Germinal center (tissue), 1 donor: Measurements from ENCODE around the gene TNPO1.
"Not testable (repeated sequence)": the region's sequence is repeated elsewhere in the genome, so short reads cannot be mapped to it uniquely, and the experiment has no call there.

Source experiments
- DNase-seq: peaks from one replicate; pipeline ENCODE4 v3.0.0; 2012; ENCODE audit warnings: mixed read lengths, low spot score

The TNPO1 gene

DNA sequence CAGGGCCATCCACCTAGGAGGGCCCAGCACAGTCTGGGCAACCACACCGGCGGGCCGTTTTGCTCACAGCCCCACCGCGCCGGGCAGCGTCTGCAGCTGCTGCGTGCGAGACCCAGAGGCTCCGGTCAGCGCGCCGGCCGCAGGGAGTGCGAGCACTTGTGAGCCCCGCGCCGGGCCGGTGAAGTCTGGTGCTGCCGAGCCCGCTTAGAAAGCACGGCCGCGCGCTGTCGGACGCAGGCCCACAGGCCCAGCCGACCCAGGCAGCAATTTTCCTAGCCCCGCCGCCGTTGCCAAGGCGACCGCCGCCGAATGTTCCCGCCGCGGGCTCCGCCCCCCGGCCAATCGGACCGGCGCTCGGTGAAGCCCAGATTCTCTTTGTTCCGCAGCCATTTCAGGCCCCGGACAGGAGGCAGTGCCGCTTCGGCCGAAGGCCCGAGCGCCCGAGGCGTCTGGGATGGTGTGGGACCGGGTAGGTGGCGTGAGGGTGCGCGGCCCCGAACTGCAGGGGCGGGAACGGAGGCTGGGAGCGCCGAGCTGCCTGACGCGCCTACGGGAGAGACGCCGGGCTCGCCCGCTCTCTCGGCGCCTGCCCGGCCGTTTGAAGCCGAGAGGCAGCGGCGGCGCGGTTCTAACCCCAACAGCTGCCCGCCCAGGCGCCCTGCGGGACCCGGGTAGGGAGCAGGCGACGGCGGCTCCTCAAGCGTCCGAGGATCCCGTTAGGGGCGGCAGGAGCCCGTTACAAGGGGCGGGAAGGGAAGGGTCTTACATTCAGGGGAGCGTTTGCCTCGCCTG, at the start of gene TNPO1:
TSS of gene TNPO1 (plus strand) at position 378 of the 792 bp plus-strand sequence. CDS start at position 455, 77 bp downstream.
- peak; percentile 90 for DNase-seq

DNA sequence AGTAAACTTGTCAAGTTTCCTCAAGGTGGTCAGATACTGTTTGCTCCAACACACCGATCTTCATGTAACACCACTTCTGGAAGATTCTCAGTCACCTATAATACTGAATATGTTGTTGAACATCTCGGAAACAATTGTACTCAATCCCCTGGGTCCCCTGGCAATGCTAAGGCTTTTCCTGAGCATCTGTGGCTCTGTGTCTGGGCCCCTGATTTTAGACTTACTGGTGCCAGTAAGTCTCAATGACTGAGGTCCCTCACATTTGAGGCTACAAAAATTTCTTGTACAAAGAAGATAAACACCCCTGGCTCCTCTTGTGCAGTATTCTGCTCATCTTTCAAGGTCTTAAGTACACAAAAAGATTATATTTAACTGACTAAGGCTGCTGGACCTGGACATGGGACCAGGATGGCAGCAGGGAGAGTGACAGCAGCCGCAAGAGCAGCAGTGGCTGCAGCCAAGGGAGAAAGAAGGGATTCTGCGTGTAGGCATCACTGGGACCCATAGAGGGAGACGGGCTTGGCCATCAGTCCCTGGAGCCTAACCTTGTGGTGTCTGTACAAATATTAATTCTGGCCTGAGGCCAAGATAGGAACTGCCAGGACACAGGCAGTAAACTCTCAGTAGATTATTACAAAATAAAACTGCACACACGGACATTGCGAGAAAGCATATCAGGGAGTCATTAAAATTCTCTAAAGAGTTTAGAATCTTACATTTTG, 49.0 kb upstream of the TNPO1 start:
- no peak for DNase-seq

DNA sequence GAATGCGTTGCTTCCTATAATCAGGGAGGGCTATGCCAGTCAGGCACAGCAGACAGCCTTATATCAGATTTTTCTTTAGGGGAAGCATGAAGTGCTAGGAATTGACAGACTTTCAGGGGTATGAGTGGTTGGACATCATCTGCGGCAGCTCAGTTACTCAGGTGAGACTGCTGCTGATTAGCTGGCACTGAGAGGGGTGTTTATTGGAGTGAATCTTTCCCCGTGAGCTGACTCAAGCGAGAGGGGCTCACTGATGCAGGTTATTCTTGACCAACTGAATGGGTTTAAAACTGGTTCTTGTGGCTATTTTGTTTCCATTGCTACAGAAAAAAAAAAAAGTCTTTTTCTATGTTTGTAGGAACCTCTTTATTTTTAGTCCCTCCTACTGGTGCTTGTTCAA, 46.2 kb upstream of the TNPO1 start:
- no peak for DNase-seq

DNA sequence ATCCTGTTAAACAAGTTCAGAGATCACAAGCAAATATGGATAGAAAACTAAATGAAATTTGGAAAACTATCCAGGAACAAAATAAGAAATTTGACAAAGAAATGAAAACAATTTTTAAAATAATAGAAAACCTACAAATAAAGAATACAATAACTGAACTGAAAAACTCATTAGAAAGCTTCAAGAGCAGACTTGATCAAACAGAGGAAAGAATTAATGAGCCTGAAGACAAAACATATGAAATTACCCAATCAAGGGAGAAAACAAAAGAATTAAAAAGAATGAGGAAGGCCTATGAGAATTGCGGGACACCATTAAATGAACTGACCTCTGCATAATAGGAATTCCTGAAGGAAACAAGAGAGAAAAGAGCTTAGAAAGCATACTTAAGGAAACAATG, 39.8 kb upstream of the TNPO1 start:
- no peak for DNase-seq

DNA sequence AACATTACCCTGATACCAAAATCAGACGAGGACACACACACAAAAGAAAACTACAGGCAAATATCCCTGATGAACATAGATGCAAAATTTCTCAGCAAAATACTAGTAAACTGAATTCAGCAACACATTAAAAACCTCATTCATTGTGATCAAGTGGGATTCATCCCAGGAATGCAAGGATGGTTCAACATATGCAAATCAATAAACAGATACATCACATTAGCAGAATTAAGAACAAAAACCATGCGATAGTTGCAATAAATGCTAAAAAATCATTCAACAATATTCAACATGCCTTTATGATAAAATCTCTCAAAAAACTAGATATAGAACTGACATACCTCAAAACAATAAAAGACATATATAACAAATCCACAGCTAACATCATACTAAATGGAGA, 36.9 kb upstream of the TNPO1 start:
- no peak for DNase-seq

DNA sequence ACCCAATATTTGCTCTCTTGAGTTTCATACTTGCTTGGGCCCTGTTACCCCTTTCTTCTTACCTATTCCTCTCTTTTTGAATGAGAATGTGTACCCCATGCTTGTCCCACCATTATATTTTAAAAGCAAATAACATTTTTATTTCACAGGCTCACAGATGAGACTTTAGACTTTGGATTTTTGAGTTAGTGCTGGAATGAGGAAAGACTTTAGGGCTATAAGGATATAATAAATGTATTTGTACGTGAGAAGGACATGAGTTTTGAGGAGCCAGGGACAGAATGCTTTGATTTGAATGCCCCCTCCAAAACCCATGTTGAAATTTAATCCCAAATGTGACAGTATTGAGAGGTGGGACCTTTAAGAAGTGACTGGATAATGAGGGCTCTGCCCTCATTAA, 33.1 kb upstream of the TNPO1 start:
- no peak for DNase-seq

DNA sequence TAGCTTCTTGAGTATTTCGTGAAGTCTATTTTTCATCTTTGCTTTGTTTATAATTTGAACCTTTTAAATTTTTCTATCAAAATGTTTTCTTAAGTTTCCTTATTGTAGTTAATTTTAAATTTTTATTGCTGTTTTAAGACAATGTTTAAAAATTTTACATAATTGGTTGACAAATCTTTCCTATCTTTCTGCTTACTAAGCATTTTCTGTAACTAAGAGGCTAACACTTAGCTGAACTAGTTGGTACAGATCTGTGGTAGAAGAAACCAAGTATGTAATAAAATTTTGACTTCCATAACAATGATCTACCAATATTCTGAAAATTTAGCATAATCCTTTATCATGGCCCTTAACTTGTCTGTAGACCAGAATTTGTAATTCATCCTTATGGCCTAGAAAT, 32.3 kb upstream of the TNPO1 start:
- no peak for DNase-seq

DNA sequence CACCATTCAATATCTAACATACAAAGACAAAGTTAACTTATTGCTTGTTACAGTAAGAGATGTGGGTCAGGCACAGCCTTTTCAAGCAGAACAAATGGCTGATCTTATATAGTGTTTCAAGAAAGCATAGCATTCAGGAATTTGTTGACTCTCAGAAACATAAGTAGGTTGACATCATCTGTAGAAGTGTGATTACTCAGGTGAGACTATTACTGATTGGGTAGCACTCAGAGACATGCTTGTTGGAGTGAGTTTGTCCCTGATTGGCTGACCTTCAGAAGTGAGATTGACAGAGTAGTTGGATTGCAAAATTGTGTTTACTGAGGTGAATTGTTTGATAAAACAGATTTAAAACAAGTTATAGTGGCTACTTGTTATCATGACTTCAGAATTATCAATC, 30.7 kb upstream of the TNPO1 start:
- DNase-seq = no peak

DNA sequence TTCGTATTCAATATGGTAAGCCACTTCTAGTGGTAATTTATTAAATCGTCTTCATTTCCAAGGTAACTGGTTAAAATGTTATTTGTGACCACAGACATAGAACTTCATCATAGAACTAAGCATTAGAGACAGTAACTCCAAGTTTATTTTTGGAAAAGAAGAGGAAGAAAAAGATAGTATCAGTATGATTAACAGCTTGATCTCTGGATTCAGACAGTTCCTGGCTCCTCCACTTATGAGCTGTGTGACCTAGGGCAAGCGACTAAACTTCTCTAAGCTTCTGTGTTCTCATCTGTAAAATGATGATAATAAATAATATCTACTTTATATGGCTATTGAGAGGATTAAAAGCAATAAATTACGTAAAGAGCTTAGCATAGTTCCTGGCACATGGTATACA, 29.8 kb upstream of the TNPO1 start:
- no peak for DNase-seq

DNA sequence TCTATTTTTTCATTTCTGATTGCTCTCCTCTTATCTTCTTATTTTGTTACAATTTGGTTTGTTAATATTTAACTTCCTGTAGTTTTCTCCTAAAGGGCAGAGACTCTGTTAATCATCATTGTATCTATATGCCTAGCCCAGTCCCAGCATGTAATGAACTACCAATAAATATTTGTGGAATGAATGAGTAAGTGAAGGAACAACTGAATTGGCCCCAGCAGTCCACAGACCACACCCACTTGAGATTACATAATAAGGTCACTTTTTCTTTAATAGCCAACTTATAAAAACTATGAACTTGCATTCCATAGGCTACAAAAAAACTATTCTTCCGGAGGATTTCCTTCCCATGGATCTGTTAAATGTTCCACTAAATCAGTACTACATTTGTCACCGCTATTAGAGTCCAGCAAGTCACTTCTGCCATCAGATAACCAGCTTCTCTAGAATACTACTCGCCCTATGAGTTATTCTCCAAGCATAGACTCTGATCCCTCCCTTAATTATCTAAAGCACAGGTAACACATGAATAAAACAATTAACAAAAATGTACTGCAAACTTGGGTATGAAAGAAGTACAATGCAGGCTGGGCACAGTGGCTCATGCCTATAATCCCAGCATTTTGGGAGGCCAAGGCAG, 27.5 kb upstream of the TNPO1 start:
- DNase-seq = no peak

DNA sequence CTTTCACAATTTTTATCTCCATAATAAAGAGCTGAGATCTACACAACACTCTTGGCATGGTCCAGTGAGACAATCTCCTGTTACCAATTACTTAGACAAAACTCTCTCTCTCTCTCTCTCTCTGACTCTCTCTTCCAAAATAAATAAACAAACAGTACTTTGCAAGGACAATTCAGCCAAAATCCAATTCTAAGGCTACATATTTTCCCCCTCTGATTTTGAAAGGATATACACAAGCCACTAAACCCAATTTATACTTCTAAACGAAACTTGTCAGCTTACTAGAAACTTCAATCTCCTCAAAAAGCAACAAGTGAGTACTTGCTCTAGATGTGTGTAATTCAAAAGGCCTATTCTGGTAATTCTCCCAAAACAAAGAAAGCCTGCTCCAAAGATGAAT, 26.3 kb upstream of the TNPO1 start:
- DNase-seq = no peak

DNA sequence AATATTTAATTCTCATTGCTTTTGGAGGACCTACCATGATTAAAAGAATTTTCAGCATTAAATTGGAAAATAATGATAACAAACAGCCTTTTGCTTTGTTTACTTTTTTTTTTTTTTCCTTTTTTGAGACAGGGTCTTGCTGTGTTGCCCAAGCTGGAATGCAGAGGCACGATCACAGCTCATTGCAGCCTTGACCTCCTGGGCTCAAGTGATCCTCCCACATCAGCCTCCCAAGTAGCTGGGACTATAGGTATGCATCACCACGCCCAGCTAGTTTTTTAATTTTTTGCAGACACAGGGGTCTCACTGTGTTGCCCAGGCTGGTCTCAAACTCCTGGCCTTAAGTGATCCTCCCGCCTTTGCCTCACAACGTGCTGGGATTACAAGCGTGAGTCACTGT, 23.8 kb upstream of the TNPO1 start:
- DNase-seq = not testable (repeated sequence)

DNA sequence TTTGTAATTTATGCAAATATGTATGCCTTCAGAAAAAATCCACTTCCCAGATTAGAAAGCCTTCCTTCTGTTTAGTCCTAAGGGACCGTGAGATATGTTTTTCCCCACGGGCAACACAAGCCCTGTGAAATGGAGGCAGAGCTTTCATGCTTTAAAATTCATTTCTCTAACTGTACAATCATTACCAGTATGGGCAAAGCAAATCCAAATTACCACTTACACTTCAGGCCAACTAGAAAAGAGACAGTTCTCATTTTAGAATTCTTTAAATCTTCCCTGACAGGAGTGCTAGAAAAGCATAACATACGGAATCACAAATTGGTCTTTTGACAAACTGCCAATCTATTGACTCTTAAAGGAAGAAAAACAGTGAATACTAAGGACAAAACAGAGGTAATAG, 20.5 kb upstream of the TNPO1 start:
- no peak for DNase-seq

DNA sequence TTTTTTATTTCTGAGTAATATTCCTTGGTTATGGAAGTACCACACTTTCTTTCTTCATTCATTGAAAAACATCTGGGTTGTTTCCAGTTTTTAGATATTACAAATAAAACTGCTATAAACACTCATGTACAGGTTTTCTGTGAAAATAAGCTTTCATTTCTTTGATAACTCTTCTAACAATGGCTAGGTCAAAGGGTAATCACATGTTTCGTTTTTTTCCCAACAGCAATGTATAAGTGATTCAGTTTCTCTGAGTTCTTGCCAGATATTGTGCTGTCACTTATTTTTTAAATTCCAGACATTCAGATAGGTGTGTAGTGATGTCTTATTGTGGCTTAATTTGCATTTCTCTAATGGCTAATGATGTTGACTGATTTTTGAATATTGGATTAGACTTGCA, 16.7 kb upstream of the TNPO1 start:
- DNase-seq = no peak

DNA sequence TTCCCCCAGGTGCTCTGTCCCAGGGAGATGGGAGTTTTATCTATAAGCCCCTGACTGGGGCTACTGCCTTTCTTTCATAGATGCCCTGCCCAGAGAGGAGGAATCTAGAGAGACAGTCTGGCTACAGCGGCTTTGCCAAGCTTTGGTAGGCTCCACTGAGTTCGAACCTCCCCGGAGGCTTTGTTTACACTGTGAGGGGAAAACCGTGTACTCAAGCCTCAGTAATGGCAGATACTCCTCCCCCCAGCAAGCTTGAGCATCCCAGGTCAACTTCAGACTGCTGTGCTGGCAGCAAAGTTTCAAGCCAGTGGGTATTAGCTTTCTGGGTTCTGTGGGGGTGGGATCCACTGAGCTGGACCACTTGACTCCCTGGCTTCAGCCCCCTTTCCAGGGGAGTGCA, 7.8 kb upstream of the TNPO1 start:
- not testable (repeated sequence) for DNase-seq

DNA sequence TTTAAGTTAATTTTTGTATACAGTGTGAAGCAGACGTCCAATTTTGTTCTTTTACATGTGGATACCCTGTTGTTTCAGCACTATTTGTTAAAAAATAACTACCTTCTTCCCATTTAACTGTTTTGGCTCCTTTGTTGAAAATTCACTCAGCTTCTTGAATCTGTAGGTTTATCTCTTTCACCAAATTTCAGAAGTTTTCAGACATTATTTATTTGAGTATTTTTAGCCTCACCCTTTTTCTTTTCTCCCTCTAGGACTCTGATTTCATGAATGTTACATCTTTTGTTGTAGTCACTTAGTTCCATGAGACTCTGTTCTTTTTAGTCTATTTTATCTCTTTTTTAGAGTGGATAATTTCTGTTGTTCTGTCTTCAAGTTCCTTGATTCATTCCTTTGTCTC, 4.6 kb upstream of the TNPO1 start:
- DNase-seq = no peak

DNA sequence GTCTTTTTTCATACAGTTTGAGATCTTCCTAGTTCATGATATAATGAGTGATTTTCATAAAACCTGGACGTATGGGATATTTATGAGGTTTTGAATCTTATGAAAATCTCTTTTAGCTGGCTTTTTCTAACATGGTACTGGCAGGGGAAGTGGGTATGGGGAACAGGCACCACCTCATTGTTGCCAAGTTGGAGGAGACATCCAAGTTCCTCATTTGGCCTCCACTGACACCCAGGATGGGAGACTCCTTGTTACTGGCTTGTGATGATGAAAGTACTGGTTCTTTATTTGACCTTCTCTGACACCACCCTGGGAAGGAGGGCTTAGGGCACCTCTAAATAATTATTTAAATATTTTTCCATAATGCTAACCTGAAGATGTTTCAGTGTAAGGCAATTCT, 4.0 kb upstream of the TNPO1 start:
- no peak for DNase-seq

DNA sequence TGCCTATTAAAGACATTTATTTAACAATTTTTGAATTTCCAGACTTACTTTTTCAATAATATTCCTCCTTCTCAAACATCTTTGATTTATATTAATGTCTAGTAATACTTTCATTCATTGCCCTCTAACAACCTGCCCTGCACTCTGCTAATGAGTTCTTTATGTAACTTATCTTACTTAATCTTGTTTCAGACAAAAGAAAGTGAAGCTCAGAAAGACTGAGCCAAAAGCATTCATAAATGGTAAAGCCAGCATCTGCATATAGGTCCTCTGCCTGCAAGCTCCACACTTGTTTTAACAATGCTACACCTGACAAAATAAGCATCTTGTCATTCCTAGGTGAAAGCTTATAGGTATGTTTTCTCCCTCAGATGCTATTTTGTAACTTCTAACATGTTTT, 2.4 kb upstream of the TNPO1 start:
- no peak for DNase-seq

DNA sequence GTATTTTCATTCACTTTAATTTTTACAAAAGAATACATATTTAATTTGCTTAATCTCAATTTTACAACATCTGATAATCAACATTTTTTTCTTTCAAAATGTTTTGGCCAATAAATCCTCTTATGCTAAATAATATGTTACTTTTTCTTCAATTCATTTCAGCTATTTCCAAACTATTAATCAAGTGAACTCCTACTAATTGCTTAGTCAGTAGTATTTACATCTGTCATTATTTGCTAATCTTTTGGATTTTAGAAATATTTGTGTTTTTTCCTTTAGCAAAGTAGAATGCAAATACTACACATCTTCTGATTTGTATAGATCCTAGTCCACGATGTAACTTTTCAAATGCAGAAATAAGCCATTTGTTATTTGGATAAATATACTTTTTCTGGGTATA, 1.6 kb upstream of the TNPO1 start:
- DNase-seq = no peak

DNA sequence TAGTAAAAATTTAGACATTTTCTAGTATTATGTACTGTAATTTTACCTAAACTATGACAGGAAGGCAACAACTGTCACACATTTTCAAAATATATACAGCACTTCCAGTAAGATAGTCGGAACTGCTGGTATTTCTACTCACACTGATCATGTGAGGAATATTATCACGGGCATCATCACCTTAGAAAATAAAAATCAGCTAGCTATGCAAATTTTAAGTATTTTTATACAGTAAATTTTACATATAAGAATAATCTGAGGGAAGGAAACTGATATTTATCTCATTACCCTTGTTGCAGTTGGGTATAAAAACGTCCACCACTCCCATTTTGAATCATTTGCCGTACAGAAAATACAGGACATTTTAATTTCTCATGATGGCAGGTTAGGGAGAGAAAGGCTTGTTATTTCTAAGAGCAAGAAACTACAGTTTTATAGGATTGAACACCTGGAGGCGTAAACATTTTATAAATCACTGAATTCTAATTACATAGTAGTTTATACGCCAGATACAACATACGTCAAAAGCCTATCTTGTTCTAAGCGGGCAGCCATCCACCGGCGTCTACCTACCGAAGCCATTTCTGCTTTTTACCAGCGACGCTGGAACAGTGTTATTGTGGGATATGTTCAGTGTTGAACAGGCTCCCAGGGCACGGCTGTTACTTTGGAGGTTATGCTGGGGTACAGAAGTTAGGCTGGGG, 729 bp upstream of the TNPO1 start:
- peak; percentile 54 for DNase-seq

DNA sequence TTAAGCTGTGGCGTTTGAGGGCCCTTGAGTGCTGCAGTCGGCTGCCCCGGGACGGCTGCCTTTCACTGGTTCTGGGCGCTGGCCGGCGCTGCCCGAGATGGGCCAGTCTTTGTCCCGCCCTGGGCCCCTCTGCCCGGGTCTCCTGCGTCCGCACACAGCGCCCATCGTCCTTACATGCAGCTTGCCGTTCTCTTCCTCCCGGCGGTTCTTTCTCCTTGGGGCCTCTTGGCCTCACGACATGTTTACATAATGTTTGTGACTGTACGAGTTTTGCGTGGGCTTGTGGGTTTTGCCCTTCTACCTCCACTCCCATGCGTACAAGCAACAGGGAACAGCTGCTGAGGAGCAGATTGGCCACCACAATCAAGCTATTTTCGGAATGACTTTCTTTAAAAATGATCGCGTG, 618 bp downstream of the TNPO1 start:
- DNase-seq = peak; percentile 42

DNA sequence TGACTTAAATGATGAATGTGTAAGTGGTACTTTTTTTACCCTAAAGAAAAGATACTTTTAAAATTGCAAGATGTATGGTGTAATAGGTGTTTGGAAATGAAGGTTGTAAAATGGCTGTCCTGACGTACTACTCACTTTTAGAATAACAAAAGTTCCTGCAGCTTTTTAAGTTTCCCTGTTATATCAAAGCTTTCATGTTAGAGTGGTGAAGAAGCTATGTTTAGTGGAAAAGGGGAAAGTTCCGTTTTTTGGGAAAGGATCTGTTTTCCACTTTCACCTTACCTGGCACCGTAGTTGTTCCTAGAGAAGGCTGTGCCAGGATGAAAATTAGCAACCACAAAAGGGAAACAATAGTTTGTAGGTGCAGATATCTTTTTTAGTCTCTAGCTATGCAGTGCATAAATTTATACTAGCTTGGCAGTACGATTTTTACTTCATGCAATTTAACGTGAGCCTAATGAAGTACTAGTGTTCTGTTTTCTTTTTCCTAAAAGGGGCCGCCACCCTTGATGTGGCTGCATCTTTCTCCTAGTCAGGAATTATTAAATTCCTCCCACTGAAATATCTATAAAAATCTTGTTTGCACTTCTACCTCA, 1.3 kb downstream of the TNPO1 start:
- DNase-seq = no peak
